Stimulated activated CD4-positive, alpha-beta T cell treated with anti-CD3 and anti-CD28 coated beads, Interleukin-1b, Interleukin-23, amount 100 ng/mL, for 1 hour (primary cell): ENCODE measurements around the gene RAPGEF5.

Experiments
- DNase-seq, 2 donors: peaks; one replicate each; pipeline ENCODE4 v3.0.0-alpha.2; 2020; ENCODE audit warnings: low read depth in 2 of 2

The RAPGEF5 gene

GRCh38 chr7:22316914-22317313, 40.0 kb downstream of the RAPGEF5 start:
- no peak for DNase-seq

GRCh38 chr7:22307816-22308215, 49.1 kb downstream of the RAPGEF5 start:
- DNase-seq: no peak

GRCh38 chr7:22305706-22306105, 51.2 kb downstream of the RAPGEF5 start:
- DNase-seq: no peak

GRCh38 chr7:22302951-22303423, 54.0 kb downstream of the RAPGEF5 start:
- no peak for DNase-seq

- DNase-seq: no peak
Measured at GRCh38 chr7:22302193-22302592, 54.8 kb downstream of the RAPGEF5 start.

- DNase-seq: no peak
Measured at GRCh38 chr7:22301790-22302189, 55.2 kb downstream of the RAPGEF5 start.

- DNase-seq: no peak
Measured at GRCh38 chr7:22300839-22301238, 56.1 kb downstream of the RAPGEF5 start.

GRCh38 chr7:22296916-22297315, 60.0 kb downstream of the RAPGEF5 start:
- DNase-seq: no peak

- DNase-seq: no peak
Measured at GRCh38 chr7:22296265-22296566, 60.7 kb downstream of the RAPGEF5 start.

- no peak for DNase-seq
Measured at GRCh38 chr7:22295402-22296264, 61.3 kb downstream of the RAPGEF5 start.

GRCh38 chr7:22292531-22292930, 64.4 kb downstream of the RAPGEF5 start:
- DNase-seq: no peak

GRCh38 chr7:22291977-22292376, 65.0 kb downstream of the RAPGEF5 start:
- no peak for DNase-seq

- DNase-seq: no peak
Measured at GRCh38 chr7:22288202-22288601, 68.8 kb downstream of the RAPGEF5 start.

GRCh38 chr7:22287412-22287811, 69.5 kb downstream of the RAPGEF5 start:
- no peak for DNase-seq

- DNase-seq: no peak
Measured at GRCh38 chr7:22286436-22286835, 70.5 kb downstream of the RAPGEF5 start.

GRCh38 chr7:22281481-22281880, 75.5 kb downstream of the RAPGEF5 start:
- no peak for DNase-seq

- DNase-seq: no peak
Measured at GRCh38 chr7:22280031-22280430, 76.9 kb downstream of the RAPGEF5 start.

GRCh38 chr7:22278660-22279059, 78.3 kb downstream of the RAPGEF5 start:
- no peak for DNase-seq

GRCh38 chr7:22277375-22277774, 79.6 kb downstream of the RAPGEF5 start:
- no peak for DNase-seq

GRCh38 chr7:22275661-22276060, 81.3 kb downstream of the RAPGEF5 start:
- DNase-seq: no peak

- no peak for DNase-seq
Measured at GRCh38 chr7:22271311-22271710, 85.6 kb downstream of the RAPGEF5 start.

GRCh38 chr7:22270371-22270770, 86.6 kb downstream of the RAPGEF5 start:
- DNase-seq: no peak

- no peak for DNase-seq
Measured at GRCh38 chr7:22269963-22270362, 87.0 kb downstream of the RAPGEF5 start.

- no peak for DNase-seq
Measured at GRCh38 chr7:22268884-22269421, 88.0 kb downstream of the RAPGEF5 start.
